CD4-positive, alpha-beta T cell treated with Interleukin-10 for 1 hour (primary cell): ENCODE data around the gene CADPS2.

Source experiments
- DNase-seq: peaks from one replicate; pipeline ENCODE4 v3.0.0-alpha.2; 2020

CADPS2 gene

DNA sequence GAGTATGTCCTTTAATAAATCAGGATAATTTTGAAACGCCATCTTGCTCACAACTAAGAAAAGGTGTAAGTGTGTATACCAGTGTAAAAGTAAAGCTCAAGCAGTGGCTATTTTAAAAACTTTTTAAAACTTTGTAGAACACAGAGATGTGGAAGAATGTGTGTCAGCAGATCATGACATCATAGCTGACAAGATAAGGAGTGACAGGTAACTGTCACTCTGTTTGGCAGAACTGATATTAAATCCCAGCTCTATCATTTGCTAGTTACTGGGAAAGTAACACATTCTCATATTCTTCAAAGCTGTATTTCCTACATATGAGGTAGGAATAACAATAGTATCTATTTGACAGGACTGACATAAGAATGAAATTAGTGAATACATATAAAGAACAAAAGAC is 119.7 kb downstream of the CADPS2 start:
- DNase-seq, result no peak

- no peak for DNase-seq
Measured at GRCh38 chr7:122764902-122765301, 121.4 kb downstream of the CADPS2 start.

GRCh38 chr7:122764020-122764419 is 122.2 kb downstream of the CADPS2 start:
- no peak for DNase-seq

DNA sequence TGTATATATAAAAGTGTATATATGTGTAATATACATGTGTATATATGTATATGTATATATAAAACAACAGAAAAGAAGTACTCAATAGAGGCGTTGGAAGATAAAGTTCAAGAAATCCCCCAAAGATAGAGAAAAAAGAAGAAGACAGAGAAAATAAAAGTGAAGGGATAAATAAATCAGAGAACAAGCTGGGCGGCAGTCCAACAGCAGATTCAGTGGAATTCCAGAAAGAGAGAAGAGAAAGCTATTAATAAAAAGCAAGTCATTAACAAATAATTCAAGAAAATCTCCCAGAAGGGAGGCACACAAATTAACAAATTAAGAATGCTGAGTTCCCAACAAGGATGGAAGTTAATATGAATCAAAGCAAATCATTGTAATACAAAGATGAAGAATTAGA is 124.2 kb downstream of the CADPS2 start:
- no peak for DNase-seq

DNA sequence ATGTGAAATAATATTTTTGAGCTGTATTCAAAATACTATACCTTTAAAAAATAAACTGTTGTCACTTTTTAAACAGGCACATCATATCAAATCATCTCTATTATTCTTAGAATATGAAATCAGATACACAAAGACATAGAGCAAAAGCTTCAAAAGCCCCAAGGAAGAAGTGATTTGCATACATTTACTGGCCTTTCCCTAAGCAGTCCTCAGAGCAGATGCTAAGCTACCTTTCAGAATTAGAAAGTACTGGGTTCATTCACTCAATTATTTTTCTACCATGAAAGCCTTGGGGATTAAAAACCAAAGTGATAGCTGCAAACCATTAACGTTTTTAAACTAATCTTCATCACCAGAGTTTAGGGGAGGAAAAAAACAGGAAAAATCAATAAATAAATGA is 127.8 kb downstream of the CADPS2 start:
- DNase-seq, result no peak

DNA sequence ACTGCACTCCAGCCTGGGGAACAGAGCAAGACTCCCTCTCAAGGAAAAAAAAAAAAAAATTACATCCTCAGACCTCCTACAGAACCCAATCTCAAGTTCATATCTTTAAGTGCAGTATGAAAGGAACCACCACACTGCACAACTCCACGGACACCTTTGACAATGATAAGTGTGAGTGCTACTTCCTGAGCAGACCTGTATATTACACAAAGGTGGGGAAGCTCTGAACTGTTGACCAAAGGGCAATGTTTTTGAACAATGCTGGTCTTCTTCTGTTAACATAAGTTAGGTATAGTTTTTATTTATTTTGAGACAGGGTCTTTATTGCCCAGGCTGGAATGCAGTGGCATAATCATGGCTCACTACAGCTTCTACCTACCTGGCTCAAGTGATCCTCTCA is 129.4 kb downstream of the CADPS2 start:
- DNase-seq, result no peak

DNA sequence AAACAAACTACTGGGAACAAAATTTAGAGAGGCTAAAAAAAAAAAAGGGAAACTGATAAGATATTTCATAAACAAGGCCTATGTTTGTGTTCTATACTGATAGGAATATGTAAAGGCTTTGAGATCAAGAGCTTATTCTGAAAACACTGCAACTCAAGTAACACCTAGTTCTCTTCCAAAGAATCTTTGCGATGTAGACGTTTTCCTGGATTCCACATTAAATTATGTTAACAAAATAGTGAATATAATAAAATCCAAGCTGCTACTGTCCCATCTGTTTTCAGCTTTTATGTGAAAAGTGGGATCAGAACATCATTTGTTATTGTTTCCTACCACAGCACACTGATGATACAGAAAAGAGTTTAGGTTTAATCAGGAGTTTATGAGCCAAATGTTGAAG is 130.6 kb downstream of the CADPS2 start:
- no peak for DNase-seq

GRCh38 chr7:122752583-122752982 is 133.7 kb downstream of the CADPS2 start:
- DNase-seq, result no peak

DNA sequence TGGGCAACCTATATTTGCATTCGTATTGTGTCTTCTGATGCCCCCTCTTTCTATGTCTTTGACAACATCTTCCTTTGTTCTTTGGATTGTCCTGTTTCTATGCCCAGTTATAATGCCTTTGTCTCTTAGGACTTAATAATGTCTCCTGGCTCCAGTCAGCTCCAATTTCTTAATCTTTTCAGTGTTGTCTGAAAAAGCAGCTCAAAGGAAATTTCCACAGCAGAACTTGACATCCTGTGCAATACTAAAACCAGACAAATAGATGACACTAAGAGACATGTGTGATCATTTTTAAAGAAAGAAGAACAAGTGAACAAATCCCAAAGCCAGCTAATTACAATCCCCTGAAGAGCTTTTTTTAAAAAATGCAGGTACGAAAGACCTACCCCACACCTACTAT is 135.9 kb downstream of the CADPS2 start:
- DNase-seq, result no peak

- DNase-seq, result no peak
Measured at GRCh38 chr7:122748195-122748594, 138.1 kb downstream of the CADPS2 start.

GRCh38 chr7:122746948-122747347 is 139.3 kb downstream of the CADPS2 start:
- no peak for DNase-seq

DNA sequence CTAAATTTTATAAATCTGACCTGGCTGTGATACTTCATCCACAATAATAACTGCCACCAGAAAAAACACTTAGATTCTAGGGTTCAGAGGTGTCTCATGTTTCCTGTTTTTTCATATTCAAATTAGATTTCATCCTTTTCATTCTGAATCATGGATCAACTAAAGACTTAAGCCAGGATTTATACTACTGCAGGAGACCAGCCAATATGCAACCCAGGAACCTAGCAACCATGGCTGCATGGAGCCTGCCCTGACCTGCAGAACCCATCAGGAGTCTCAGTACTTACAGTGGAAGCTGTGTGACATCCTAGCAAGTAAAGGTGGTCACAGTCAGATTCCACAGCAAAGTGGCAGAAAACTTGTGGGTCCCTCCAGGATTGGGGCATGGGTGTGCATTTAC is 143.0 kb downstream of the CADPS2 start:
- no peak for DNase-seq

- no peak for DNase-seq
Measured at GRCh38 chr7:122738947-122739346, 147.3 kb downstream of the CADPS2 start.

DNA sequence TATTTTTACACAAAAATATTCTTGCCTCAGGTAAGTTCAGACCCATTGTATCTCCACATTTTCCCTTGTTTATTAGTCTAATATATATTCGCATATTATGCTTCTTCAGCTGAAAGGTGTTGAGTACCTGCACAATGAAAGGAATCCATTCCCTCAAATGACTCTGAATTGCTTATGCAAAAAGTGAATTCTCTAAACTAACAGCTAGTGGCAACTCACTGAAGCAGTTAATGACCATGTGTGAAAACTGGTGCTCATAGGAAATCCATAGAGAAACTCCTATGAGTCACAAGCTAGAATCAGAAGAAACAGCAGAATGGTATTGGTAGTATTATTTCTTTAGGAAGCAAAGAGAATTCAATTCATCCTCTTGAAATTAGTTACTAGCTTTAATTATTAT is 150.1 kb downstream of the CADPS2 start:
- no peak for DNase-seq

- no peak for DNase-seq
Measured at GRCh38 chr7:122727759-122728158, 158.5 kb downstream of the CADPS2 start.

DNA sequence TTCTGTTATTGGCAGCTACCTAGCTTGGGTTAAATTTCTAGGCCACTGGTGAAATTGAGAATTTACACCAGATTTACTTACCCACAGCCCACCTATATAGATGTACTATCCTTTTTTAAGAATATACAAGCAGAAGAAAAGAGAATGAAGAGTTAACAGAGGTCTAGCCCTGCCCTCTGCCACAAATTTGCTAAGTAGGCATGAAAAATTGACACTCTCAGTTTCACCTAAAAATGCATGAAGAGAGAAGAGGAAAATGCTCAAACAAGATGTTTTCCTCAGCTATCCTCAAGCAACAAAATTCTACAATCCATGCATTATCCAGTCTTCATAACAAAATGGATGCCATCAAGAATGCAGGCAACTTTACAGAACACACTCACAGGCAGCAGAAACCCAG is 158.9 kb downstream of the CADPS2 start:
- DNase-seq, result no peak

- no peak for DNase-seq
Measured at GRCh38 chr7:122726881-122727280, 159.4 kb downstream of the CADPS2 start.

GRCh38 chr7:122724366-122724765 is 161.9 kb downstream of the CADPS2 start:
- no peak for DNase-seq

DNA sequence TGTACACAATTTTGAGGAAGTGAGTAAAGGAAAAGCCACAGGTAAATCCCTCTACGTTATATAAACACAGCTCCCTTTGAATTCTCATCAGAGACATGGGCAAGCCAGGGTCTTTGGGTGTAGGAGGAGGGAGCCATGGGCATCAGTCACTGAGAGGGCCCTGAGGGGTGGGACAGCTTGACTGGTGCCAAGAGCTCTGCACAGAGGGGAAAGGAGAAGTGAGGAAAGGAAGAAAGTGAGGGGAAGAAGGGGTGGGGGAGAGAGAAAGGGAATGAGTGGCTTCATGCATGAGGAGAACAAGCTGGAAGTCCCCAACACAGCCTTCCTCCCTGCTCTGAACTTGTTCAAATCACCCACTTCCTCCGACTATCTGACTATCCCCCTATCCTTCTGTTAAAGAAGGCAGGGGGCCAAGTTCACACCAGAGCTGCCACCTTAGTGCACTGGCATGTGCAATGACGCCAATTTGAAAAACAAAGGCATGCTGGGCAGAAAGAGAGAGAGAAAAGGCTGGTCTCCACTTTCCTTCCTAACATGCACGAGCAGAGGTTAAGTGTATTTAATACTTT is 167.2 kb downstream of the CADPS2 start:
- no peak for DNase-seq

DNA sequence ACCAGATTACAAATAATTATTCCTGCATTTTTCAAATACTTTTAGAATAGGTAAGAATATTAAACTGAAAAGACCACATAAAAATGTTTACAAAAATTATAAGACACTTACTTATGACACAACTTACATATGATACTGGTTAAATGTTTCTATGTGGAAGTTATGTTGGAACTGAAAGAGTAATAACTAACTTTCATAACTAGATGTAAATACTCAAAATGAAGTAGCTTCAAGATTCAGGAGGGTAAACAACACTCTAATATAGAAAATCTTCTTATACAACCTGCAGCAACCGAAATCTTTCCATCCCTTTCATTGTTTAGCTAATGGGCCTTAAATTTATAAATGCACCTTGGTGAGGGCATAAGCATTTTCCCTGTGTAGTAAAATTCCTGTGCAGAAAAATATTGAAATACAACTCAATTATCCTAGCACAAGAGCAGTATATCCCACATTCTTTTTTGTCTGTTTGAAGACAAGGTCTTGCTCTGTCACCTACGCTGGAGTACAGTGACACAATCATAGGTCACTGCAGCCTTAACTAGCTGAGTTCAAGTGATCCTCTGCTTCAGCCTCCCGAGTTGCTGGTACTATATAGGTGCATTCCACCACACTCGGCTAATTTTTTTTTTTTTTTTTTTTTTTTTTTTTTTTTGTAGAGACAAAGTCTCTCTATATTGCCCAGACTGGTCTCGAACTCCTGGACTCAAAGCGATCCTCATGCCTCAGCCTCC is 168.7 kb downstream of the CADPS2 start:
- no peak for DNase-seq

GRCh38 chr7:122715183-122715582 is 171.1 kb downstream of the CADPS2 start:
- DNase-seq, result no peak

DNA sequence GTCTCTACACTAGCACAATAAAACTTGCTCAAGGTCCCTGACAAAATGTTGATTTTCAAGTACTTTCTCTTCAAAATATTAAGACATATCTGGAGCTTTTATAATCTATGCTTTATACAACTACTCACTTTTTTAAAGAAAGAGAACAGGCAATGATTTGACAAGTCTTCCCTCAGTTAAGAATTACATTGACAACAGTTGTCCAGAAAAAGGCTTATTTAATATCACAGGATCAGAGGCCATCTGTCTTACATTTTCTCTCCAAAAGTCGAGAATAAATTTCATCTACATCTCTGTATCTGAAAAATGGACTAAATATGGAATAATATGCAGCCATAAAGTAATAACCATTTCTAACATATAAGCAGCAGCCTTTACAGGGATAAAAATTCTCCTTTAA is 175.3 kb downstream of the CADPS2 start:
- DNase-seq, result no peak

DNA sequence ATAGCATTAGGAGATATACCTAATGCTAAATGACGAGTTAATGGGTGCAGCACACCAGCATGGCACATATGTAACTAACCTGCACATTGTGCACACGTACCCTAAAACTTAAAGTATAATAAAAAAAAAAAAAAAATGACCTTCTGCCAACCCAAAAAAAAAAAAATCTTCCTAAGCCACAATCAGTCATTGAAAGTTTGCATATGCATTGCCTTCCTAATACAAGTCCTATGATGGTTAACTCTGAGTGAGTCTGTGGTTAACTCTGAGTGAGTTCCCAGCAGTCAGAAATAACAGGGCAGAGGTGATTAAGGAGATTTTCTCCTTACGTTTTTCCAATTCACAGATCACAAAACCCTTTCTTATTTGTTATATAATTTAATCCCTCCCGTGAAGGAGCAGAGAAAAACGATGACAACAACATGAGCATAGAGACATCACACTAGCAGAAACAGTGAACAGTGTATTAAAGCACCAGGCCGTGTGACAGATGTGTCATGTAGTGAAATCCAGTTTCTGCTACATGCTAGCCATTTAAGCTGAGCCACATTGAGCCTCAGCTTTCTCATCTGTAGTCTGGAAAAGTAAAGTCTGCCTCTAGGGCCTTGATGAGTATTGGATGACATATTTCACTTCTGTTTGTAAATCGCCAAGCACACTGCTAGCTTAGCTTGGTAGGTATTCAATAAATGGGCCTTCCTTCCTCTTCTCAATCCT is 176.2 kb downstream of the CADPS2 start:
- no peak for DNase-seq

DNA sequence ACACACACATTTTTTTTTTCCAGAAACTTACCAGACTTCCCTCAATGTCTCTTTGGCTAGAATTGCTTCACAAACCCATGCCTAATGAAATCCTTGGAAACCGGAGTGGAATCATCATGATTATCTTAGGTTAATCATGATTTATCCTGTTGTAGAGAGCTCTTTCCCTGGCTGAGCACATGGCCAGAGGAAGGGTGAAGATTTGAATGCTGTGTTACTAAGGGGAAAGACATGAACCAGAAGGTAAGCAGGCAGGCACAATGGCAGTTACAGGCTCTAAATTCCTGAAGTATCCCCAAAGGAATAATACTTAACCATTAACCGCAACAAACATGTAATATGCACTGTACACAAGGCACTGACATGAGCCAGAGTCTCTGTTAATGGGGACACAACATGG is 179.4 kb downstream of the CADPS2 start:
- no peak for DNase-seq
